ENCODE results near the gene DPP9.
"Not testable (repeated sequence)": the region's sequence is repeated elsewhere in the genome, so short reads cannot be mapped to it uniquely, and the experiment has no call there.

Gene DPP9

GRCh38 chr19:4723595-4724514, at the start of gene DPP9:
Gene DPP9, minus strand, starts transcription at chr19:4723842. Its CDS starts 3,936 bp downstream, at chr19:4719906.
- DNase-seq, result peak; percentile 93

GRCh38 chr19:4773047-4773640, 49.5 kb upstream of the DPP9 start:
- no peak for DNase-seq

- DNase-seq, result no peak
These were observed 48.9 kb upstream of the DPP9 start for GRCh38 chr19:4772566-4772965.

GRCh38 chr19:4768934-4769777, 45.5 kb upstream of the DPP9 start:
- peak; percentile 63 for DNase-seq

GRCh38 chr19:4764393-4764660, 40.7 kb upstream of the DPP9 start:
- no peak for DNase-seq

- no peak for DNase-seq
These were observed 39.4 kb upstream of the DPP9 start for GRCh38 chr19:4763021-4763420.

GRCh38 chr19:4760285-4760650, 36.6 kb upstream of the DPP9 start:
- DNase-seq, result no peak

GRCh38 chr19:4759388-4760284, 36.0 kb upstream of the DPP9 start:
- DNase-seq, result peak; percentile 4

GRCh38 chr19:4758659-4759058, 35.0 kb upstream of the DPP9 start:
- DNase-seq, result no peak

GRCh38 chr19:4758082-4758481, 34.4 kb upstream of the DPP9 start:
- DNase-seq, result no peak

GRCh38 chr19:4755459-4755858, 31.8 kb upstream of the DPP9 start:
- DNase-seq, result no peak

- no peak for DNase-seq
These were observed 30.6 kb upstream of the DPP9 start for GRCh38 chr19:4754248-4754647.

- no peak for DNase-seq
These were observed 26.4 kb upstream of the DPP9 start for GRCh38 chr19:4749870-4750590.

GRCh38 chr19:4748589-4748988, 24.9 kb upstream of the DPP9 start:
- no peak for DNase-seq

- no peak for DNase-seq
These were observed 24.5 kb upstream of the DPP9 start for GRCh38 chr19:4748185-4748584.

- no peak for DNase-seq
These were observed 22.3 kb upstream of the DPP9 start for GRCh38 chr19:4745986-4746385.

- not testable (repeated sequence) for DNase-seq
These were observed 21.5 kb upstream of the DPP9 start for GRCh38 chr19:4745175-4745574.

- no peak for DNase-seq
These were observed 21.0 kb upstream of the DPP9 start for GRCh38 chr19:4744451-4745174.

- no peak for DNase-seq
These were observed 19.3 kb upstream of the DPP9 start for GRCh38 chr19:4742723-4743646.

GRCh38 chr19:4740092-4740491, 16.4 kb upstream of the DPP9 start:
- no peak for DNase-seq

Data from KG1 (cell line).